Renal cortex interstitium (tissue), 11 donors: ENCODE data around the gene LSM12. TPM values are rescaled to one million over a fixed set of nuclear protein-coding genes. Genes with fewer than 3 reads are reported as not detected.
"Not testable (repeated sequence)": the region's sequence is repeated elsewhere in the genome, so short reads cannot be mapped to it uniquely, and the experiment has no call there.

ENCODE experiments used
- DNase-seq, 11 donors: peaks; one replicate each; pipeline ENCODE4 v3.0.0-alpha.2; 2013; ENCODE audit warnings: low read depth in 9 of 11, low spot score in 4 of 11; ENCODE audit errors: extremely low read depth in 1 of 11
- polyA plus RNA-seq, 3 donors: library from polyadenylated mRNA; unstranded; fragments of 120-200 nt; gene quantifications; one replicate each; pipeline ENCODE4 v1.2.1, GENCODE V29; 2013; ENCODE audit not compliant: insufficient read length in 3 of 3

LSM12 gene
- polyA plus RNA-seq, 3 donors: 37.2 to 45.5 (median 39.1) TPM

- DNase-seq: no peak
These were observed 42.2 kb downstream of the LSM12 start for GRCh38 chr17:44024271-44024663.

GRCh38 chr17:44023545-44024270 lies 42.8 kb downstream of the LSM12 start:
- no peak for DNase-seq

GRCh38 chr17:44022246-44022645 lies 44.2 kb downstream of the LSM12 start:
- DNase-seq: no peak

- not testable (repeated sequence) for DNase-seq
These were observed 45.2 kb downstream of the LSM12 start for GRCh38 chr17:44021227-44021626.

- peak; percentile 80 to 91 (median 87) for DNase-seq
These were observed 51.9 kb downstream of the LSM12 start, which contains the start of gene TMEM101 for GRCh38 chr17:44014437-44015172. Gene TMEM101, minus strand, starts transcription at chr17:44014963. Its CDS starts 11 bp downstream, at chr17:44014952.

- no peak for DNase-seq
These were observed 52.4 kb downstream of the LSM12 start for GRCh38 chr17:44014133-44014436.

- no peak for DNase-seq
These were observed 53.6 kb downstream of the LSM12 start for GRCh38 chr17:44012874-44013273.

- no peak for DNase-seq
These were observed 54.1 kb downstream of the LSM12 start for GRCh38 chr17:44012391-44012790.

- DNase-seq: no peak
These were observed 54.6 kb downstream of the LSM12 start for GRCh38 chr17:44011876-44012275.

- DNase-seq: no peak
These were observed 55.4 kb downstream of the LSM12 start for GRCh38 chr17:44010966-44011647.

- DNase-seq: no peak
These were observed 58.1 kb downstream of the LSM12 start for GRCh38 chr17:44008205-44008909.

GRCh38 chr17:44007346-44008204 lies 58.9 kb downstream of the LSM12 start:
- no peak for DNase-seq

- DNase-seq: peak; percentile 82 to 95 (median 91)
These were observed 59.7 kb downstream of the LSM12 start for GRCh38 chr17:44006598-44007345.

GRCh38 chr17:44006272-44006597 lies 60.2 kb downstream of the LSM12 start:
- DNase-seq: no peak

GRCh38 chr17:44005527-44006271 lies 60.8 kb downstream of the LSM12 start:
- no peak for DNase-seq

GRCh38 chr17:44004761-44005526 lies 61.5 kb downstream of the LSM12 start:
- no peak for DNase-seq
